ENCODE measurements around the gene ASPDH.
"Not testable (repeated sequence)": the region's sequence is repeated elsewhere in the genome, so short reads cannot be mapped to it uniquely, and the experiment has no call there.

The ASPDH gene

GRCh38 chr19:50476224-50476906 lies 37.3 kb downstream of the ASPDH start, which contains the start of the genes EMC10 and GARIN5A:
EMC10 (plus strand) TSS chr19:50476507; CDS start chr19:50476545, 38 bp downstream.
GARIN5A (minus strand) TSS chr19:50476848; CDS start chr19:50476388, 460 bp downstream.
- DNase-seq: peak; percentile 25 to 35

- DNase-seq: no peak
Measured at GRCh38 chr19:50475736-50476223, 37.9 kb downstream of the ASPDH start.

- no peak for DNase-seq
Measured at GRCh38 chr19:50475101-50475568, 38.6 kb downstream of the ASPDH start.

GRCh38 chr19:50473336-50473735 lies 40.4 kb downstream of the ASPDH start:
- DNase-seq: not testable (repeated sequence)

- DNase-seq: no peak
Measured at GRCh38 chr19:50468818-50469217, 44.9 kb downstream of the ASPDH start.

GRCh38 chr19:50467566-50467965 lies 46.1 kb downstream of the ASPDH start:
- no peak for DNase-seq

- no peak for DNase-seq
Measured at GRCh38 chr19:50466706-50467039, 47.0 kb downstream of the ASPDH start.

- no peak for DNase-seq
Measured at GRCh38 chr19:50465986-50466705, 47.6 kb downstream of the ASPDH start.

GRCh38 chr19:50465000-50465399 lies 48.7 kb downstream of the ASPDH start:
- no peak for DNase-seq

GRCh38 chr19:50464348-50464747 lies 49.4 kb downstream of the ASPDH start:
- no peak for DNase-seq

- DNase-seq: no peak
Measured at GRCh38 chr19:50462970-50463369, 50.7 kb downstream of the ASPDH start.

All from AML-193 (cell line).